GM19452 (cell line): ENCODE data around the gene ERC1.

Experiments used
- ATAC-seq: cut with Tn5 transposase; IDR thresholded peaks from one replicate; pipeline ENCODE4 v1.9.1; 2021; ENCODE audit not compliant: unreplicated experiment

Gene ERC1

GRCh38 chr12:1469070-1469469 is 478.0 kb downstream of the ERC1 start:
- ATAC-seq: no peak

GRCh38 chr12:1470051-1470450 is 479.0 kb downstream of the ERC1 start:
- no peak for ATAC-seq

- no peak for ATAC-seq
Measured at GRCh38 chr12:1471224-1471623, 480.2 kb downstream of the ERC1 start.

GRCh38 chr12:1473418-1473817 is 482.4 kb downstream of the ERC1 start:
- ATAC-seq: no peak

- no peak for ATAC-seq
Measured at GRCh38 chr12:1474041-1474573, 483.1 kb downstream of the ERC1 start.

- no peak for ATAC-seq
Measured at GRCh38 chr12:1474574-1475153, 483.6 kb downstream of the ERC1 start.

DNA sequence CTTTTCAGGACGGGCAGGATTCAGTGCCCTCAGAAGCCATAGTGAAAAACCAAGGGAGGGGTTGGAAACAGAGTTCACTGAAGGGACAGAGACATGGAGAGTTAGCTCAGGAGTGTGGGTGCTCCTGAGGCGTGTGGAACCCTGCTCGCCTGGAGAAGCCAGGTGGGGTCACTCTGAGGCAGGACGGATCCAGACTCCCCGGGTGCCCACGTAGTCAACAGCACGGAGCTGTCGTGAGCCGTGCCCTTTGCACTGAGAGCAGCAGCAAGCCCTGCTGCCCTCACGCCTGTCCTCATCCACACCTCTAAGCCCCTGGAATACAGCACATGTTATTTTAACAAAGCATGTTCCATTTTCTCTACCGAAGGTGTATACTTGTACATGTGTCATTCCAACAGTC is 488.6 kb downstream of the ERC1 start:
- ATAC-seq: no peak

DNA sequence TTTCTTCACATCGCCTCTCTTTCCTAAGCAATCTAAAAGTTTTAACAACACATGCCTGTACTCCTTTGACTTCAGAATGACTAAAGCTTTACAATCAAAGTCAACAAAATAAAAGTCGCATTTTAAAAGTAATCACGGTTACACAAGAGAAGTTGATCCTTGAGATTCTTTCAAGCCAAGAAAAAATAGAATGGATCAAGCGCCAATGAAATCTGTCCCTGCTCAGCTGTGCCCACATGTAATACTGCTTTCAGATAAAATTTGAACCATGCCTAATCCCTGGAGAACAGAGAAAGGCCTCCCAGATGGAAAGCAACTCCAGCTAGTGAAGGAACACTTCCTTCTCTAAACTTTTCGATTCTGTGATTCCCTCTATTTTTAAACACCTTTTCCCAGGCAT is 490.3 kb downstream of the ERC1 start:
- ATAC-seq: no peak

DNA sequence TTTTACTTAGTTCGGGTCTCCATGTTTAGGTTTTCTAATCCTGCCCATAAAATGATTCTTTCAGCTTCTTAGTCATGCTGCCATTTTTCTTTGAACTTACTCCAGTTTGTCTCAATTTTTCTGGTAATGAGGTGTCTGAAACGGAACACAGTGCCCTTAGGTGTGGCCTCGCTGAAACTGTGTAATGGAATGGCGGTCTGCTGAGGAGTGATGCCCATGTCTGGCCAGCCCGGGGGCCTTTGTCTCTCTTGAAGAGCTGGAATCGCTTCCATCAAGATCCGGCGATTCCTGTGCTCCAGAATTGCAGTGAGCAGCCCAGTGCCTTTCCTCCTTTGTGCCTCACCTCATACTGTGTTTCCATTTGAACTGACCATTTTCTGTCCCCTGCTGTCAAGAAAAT is 490.9 kb downstream of the ERC1 start:
- no peak for ATAC-seq

- ATAC-seq: no peak
Measured at GRCh38 chr12:1488908-1489381, 497.9 kb downstream of the ERC1 start.

DNA sequence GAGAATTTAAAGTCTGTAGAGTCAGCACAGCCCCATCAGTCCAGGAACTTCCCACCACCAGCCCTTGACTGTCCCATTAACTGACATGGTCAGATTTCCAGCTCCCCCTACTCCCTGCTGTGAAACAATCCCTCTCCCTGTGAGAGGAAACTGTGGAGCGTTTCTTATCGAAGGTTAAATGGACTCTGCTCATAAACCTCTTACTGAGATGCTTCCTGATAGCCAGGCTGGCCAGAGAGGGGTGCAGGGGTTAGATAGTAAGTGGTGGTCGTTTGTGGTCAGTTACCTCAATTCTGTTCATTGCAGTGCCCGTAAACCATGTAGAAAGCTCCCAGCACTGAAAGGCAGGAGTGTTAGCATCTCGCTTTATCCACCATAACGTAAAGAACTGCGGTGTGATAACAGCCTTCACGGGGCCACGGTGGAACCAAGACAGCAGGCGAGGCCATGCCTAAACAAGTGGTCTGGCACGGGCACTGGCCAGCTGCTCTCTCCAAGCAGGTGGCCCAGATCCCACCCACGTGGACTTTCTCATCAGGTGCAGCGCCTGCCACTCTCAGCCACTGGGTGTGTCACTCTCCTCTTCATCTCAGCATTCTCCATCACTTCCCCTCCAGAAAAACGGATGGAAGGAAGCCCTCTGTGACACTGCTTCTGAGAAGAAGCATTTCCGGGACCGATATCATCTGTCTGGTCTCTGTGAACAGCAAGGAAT is 501.1 kb downstream of the ERC1 start:
- ATAC-seq: no peak

DNA sequence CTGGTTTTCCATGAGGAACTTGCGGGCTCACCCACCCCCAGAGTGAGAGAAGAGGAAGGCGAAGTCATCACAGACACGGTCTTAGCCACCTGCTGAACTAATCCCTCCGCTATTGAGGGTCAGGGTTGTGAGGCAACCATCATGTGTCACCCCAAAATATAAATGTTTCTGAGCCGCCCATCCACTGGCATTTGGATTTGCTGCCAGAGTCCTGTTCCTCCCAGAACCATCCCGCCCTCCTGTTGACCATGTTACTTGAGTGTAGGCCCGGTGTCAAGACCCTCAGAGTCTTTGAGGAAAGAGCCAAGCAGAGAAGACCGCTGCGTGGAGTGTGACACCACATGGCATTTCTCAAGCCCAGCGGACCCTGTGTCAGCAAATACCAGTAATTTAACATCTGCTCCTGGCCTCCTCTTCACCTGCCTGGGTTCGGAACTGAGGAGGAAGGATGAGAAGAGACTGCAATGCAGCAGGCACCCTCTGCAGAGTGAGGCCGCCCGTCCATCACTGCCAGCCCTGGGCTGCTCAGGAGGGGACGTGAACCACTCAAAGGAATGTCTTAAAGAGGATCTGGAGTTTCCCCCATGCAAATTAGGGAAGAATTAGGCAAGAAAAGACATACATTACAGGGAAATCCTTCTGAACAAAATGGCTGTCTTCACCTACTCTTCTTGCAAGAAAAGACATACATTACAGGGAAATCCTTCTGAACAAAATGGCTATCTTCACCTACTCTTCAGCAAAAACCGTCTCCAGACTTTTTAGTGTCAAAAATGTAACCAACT is 502.9 kb downstream of the ERC1 start:
- ATAC-seq: no peak

GRCh38 chr12:1494856-1495255 is 503.8 kb downstream of the ERC1 start:
- no peak for ATAC-seq

GRCh38 chr12:1496162-1496900 is 505.3 kb downstream of the ERC1 start:
- no peak for ATAC-seq

- ATAC-seq: no peak
Measured at GRCh38 chr12:1497161-1497560, 506.1 kb downstream of the ERC1 start.

DNA sequence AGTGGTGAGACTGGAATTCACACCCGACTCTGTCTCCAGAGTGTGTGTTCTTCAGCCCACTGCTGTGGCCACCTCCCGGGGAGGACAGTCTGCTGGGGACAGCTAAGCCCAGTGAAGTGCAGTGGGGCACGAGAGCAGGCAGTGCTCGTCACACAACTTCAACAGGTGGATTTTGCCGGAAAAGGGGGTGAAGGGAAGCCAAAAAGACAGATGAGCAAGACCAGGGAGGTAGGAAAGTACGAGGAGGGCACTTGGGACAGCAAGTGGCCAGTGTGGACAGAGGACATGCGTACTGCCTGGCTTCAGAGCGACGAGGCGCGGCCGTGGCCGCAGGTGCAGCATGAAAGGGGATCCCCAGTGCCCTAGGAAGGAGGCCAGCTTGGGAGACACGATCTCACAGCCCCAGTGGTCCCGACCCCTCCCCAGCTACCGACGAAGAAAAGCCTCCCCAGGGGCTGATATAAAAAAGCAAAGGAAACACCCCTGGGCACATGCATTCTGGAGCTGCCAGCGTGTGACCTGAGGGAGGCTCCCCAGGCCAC is 507.2 kb downstream of the ERC1 start:
- ATAC-seq: no peak

GRCh38 chr12:1499351-1499750 is 508.3 kb downstream of the ERC1 start:
- no peak for ATAC-seq

DNA sequence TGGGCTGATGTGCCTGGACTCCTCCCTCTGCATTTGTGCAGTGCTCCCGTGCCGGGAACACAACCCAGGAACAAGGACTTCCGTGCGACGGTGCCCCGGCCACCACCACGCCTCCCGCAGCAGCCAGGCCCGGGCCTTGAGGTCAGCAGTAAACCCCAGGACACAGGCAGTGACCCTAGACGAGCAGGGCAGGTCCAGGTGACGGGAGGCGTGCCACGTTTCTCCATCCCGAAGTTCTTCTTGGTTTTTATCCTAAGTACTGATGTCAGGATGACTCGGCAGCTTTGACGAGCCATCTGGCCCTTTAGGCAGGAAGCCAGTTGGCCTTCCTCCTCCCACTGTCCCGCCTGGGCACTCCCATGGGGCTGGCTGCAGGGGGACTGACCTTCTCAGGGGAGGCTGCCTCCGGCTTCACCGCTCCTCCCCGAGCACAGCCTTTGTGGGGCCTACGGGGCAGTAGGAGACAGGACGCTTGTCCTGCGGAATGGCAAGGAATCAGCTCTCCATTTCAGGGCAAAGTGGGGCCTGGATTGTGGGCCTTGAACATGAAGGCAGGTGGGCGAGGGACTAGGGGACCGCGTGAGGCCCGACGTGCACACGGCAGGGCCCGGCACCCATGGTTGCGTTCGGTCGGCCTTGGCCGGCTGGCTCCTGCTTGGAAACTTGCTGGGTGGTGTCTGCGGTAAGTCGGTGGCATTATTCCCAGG is 509.2 kb downstream of the ERC1 start:
- no peak for ATAC-seq

- no peak for ATAC-seq
Measured at GRCh38 chr12:1501001-1501400, 510.0 kb downstream of the ERC1 start.

DNA sequence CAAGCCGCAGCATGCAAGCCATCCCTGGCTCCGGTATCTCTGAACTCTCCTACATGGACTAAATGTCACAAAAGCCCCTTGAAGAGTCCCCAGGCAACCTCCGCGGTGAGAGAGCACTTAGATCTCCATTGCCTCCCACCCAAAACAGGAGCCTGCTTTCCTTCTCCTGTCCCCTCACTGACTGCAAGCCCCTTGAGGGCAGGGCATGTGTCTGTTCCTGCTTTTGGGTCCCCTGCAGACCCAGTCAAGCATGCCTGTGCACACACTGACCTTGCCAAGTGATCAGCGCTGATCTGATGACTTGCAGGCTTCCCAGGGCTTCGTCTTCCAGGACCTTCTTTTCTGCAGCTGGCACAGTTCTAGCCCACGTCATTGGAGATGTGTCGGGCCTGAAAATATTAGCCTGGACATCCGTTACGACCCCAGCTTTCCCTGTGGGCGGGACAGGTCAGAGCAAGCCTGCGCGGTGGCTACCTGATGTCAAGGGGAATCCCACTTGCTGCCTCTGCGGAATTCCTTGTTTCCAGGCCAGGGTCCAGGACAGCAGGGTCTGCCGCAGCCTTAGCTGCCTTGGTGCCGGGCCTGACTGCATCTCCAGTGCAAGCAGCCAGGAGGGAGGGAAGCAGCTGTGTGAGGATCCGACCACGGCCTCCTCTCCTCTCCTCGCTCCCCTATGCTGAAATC is 510.8 kb downstream of the ERC1 start:
- ATAC-seq: no peak
